Activated CD4-positive, CD25-positive, alpha-beta regulatory T cell (primary cell): ENCODE results near the gene EPHA7.

Experiments
- DNase-seq, 4 experiments: peaks; one replicate each; lab custom pipeline; 2025; lab: John Stamatoyannopoulos, UW

The EPHA7 gene

GRCh38 chr6:93325761-93326160 is 93.6 kb downstream of the EPHA7 start:
- no peak for DNase-seq

- no peak for DNase-seq
Measured at GRCh38 chr6:93323630-93324029, 95.7 kb downstream of the EPHA7 start.

- DNase-seq, result no peak
Measured at GRCh38 chr6:93322651-93323050, 96.7 kb downstream of the EPHA7 start.

- no peak for DNase-seq
Measured at GRCh38 chr6:93319304-93319703, 100.1 kb downstream of the EPHA7 start.

- no peak for DNase-seq
Measured at GRCh38 chr6:93318121-93318520, 101.2 kb downstream of the EPHA7 start.

- DNase-seq, result no peak
Measured at GRCh38 chr6:93317592-93317991, 101.8 kb downstream of the EPHA7 start.

- DNase-seq, result no peak
Measured at GRCh38 chr6:93307505-93308409, 111.6 kb downstream of the EPHA7 start.

- no peak for DNase-seq
Measured at GRCh38 chr6:93305088-93305487, 114.3 kb downstream of the EPHA7 start.

- DNase-seq, result no peak
Measured at GRCh38 chr6:93304505-93304904, 114.9 kb downstream of the EPHA7 start.

GRCh38 chr6:93300661-93301060 is 118.7 kb downstream of the EPHA7 start:
- DNase-seq, result no peak

GRCh38 chr6:93299622-93300021 is 119.7 kb downstream of the EPHA7 start:
- DNase-seq, result no peak

GRCh38 chr6:93295631-93296030 is 123.7 kb downstream of the EPHA7 start:
- no peak for DNase-seq

- no peak for DNase-seq
Measured at GRCh38 chr6:93294879-93295278, 124.5 kb downstream of the EPHA7 start.

- DNase-seq, result no peak
Measured at GRCh38 chr6:93293872-93294271, 125.5 kb downstream of the EPHA7 start.

GRCh38 chr6:93293460-93293859 is 125.9 kb downstream of the EPHA7 start:
- no peak for DNase-seq

GRCh38 chr6:93282521-93283031 is 136.8 kb downstream of the EPHA7 start:
- no peak for DNase-seq

- no peak for DNase-seq
Measured at GRCh38 chr6:93278241-93278640, 141.1 kb downstream of the EPHA7 start.

GRCh38 chr6:93272896-93273295 is 146.5 kb downstream of the EPHA7 start:
- DNase-seq, result no peak

- no peak for DNase-seq
Measured at GRCh38 chr6:93272211-93272610, 147.1 kb downstream of the EPHA7 start.

GRCh38 chr6:93266116-93266817 is 153.1 kb downstream of the EPHA7 start:
- no peak for DNase-seq

GRCh38 chr6:93260881-93261280 is 158.5 kb downstream of the EPHA7 start:
- DNase-seq, result no peak

- DNase-seq, result no peak
Measured at GRCh38 chr6:93259332-93259731, 160.0 kb downstream of the EPHA7 start.

- no peak for DNase-seq
Measured at GRCh38 chr6:93252930-93253329, 166.4 kb downstream of the EPHA7 start.
